SU-DHL-6 (cell line): ENCODE data around the gene POLN.

ENCODE experiments used
- H2AFZ ChIP-seq: fragments of 200-600 bp; sonication (generic); 2 replicates; pipeline ENCODE4 v1.6.1; 2014; ENCODE audit warnings: low read depth, mild to moderate bottlenecking, moderate library complexity, mixed read lengths, antibody characterized with exemption, low read length; ENCODE audit not compliant: severe bottlenecking
- H3F3A ChIP-seq: fragments of 200-600 bp; shearing (Covaris generic); 2 replicates; pipeline ENCODE4 v1.6.0; 2016; ENCODE audit warnings: antibody characterized with exemption, mild to moderate bottlenecking; ENCODE audit not compliant: insufficient read depth
- H3K27ac ChIP-seq: fragments of 200-600 bp; sonication (generic); 2 replicates; pipeline ENCODE4 v1.5.1; 2016; ENCODE audit warnings: low read depth, mild to moderate bottlenecking, low read length, moderate library complexity, mixed read lengths
- H3K27me3 ChIP-seq: fragments of 200-600 bp; sonication (generic), shearing (Covaris generic); 2 replicates; pipeline ENCODE4 v1.6.0; 2014; ENCODE audit warnings: mild to moderate bottlenecking, low read length
- H3K36me3 ChIP-seq: fragments of 200-600 bp; sonication (generic); 2 replicates; pipeline ENCODE4 v1.6.1; 2014; ENCODE audit warnings: mild to moderate bottlenecking, low read length, mixed read lengths
- H3K4me2 ChIP-seq: fragments of 300-600, 200-600 bp; shearing (Covaris generic), sonication (generic); 2 replicates; pipeline ENCODE4 v1.6.0; 2014; ENCODE audit warnings: low read length, low read depth, mild to moderate bottlenecking; ENCODE audit not compliant: poor library complexity, severe bottlenecking
- H3K4me3 ChIP-seq: fragments of 200-600 bp; sonication (generic); 2 replicates; pipeline ENCODE4 v1.5.1; 2014; ENCODE audit warnings: antibody characterized with exemption, low read length, mild to moderate bottlenecking, mixed read lengths; ENCODE audit not compliant: insufficient read depth, poor library complexity, severe bottlenecking
- H3K79me2 ChIP-seq: fragments of 200-600 bp; sonication (generic); 2 replicates; pipeline ENCODE4 v1.6.1; 2014; ENCODE audit warnings: mild to moderate bottlenecking, low read length, moderate library complexity; ENCODE audit not compliant: insufficient read depth
- H3K9ac ChIP-seq: fragments of 200-600 bp; sonication (generic); 2 replicates; pipeline ENCODE4 v1.7.0; 2014; ENCODE audit warnings: mild to moderate bottlenecking, low read length
- H3K9me2 ChIP-seq: fragments of 200-600 bp; sonication (generic); replicated peaks from 2 replicates; pipeline ENCODE4 v1.6.1; 2014; ENCODE audit warnings: low read length; ENCODE audit not compliant: insufficient read depth
- H3K9me3 ChIP-seq: fragments of 200-600 bp; sonication (generic); 2 replicates; pipeline ENCODE4 v1.6.1; 2014; ENCODE audit warnings: low read length, mixed read lengths; ENCODE audit not compliant: insufficient read depth
- H4K20me1 ChIP-seq: fragments of 200-600 bp; sonication (generic); 2 replicates; pipeline ENCODE4 v1.6.1; 2014; ENCODE audit warnings: low read depth, mild to moderate bottlenecking, antibody characterized with exemption, low read length, moderate library complexity, mixed read lengths
- CTCF ChIP-seq: fragments of 200-600 bp; sonication (generic); IDR thresholded peaks from one replicate; pipeline ENCODE4 v1.5.1; 2017; ENCODE audit warnings: antibody characterized with exemption, mild to moderate bottlenecking, low read length, moderate library complexity; ENCODE audit not compliant: insufficient read depth, poor library complexity, severe bottlenecking
- EZH2phosphoT487 ChIP-seq: fragments of 200-600 bp; sonication (generic), shearing (Covaris generic); conservative IDR thresholded peaks from 2 replicates; pipeline ENCODE4 v1.6.1; 2018; ENCODE audit warnings: mild to moderate bottlenecking, antibody characterized with exemption, low read length, moderate library complexity, mixed read lengths

Gene POLN

GRCh38 chr4:2177443-2178093, 64.4 kb downstream of the POLN start:
- TF ChIP-seq CTCF (no peak), EZH2phosphoT487 (no peak)
- no peak overlapping the region for H3K27ac ChIP-seq
- H3K4me3 ChIP-seq = no peak overlapping the region
- H3F3A ChIP-seq = no peaks in the 10 kb centered on the region
- H3K79me2 ChIP-seq = no peaks in the 10 kb centered on the region
- no peak overlapping the region for H3K9ac ChIP-seq
- H3K4me2 ChIP-seq = no peak overlapping the region
- H4K20me1 ChIP-seq = no peaks in the 10 kb centered on the region
- no peaks in the 10 kb centered on the region for H3K36me3 ChIP-seq
- no peaks in the 10 kb centered on the region for H3K9me3 ChIP-seq
- H3K9me2 ChIP-seq = no peaks in the 10 kb centered on the region
- no peak overlapping the region for H2AFZ ChIP-seq
- H3K27me3 ChIP-seq = no peaks in the 10 kb centered on the region

GRCh38 chr4:2175990-2176698, 65.8 kb downstream of the POLN start:
- Histone ChIP-seq H3K4me3 (no peak overlapping the region), H3K4me2 (no peak overlapping the region), H3K36me3 (no peaks in the 10 kb centered on the region), H3K9ac (no peak overlapping the region), H3F3A (no peaks in the 10 kb centered on the region), H3K79me2 (no peaks in the 10 kb centered on the region), H2AFZ (no peak overlapping the region), H3K27me3 (no peaks in the 10 kb centered on the region), H4K20me1 (no peaks in the 10 kb centered on the region), H3K9me3 (no peaks in the 10 kb centered on the region), H3K9me2 (no peaks in the 10 kb centered on the region), H3K27ac (no peak overlapping the region)
- TF ChIP-seq CTCF (no peak), EZH2phosphoT487 (no peak)

GRCh38 chr4:2174061-2174460, 67.9 kb downstream of the POLN start:
- H3K79me2 ChIP-seq = no peaks in the 10 kb centered on the region
- TF ChIP-seq EZH2phosphoT487 (no peak), CTCF (no peak)
- no peak overlapping the region for H3K4me3 ChIP-seq
- H3F3A ChIP-seq = no peaks in the 10 kb centered on the region
- H3K9ac ChIP-seq = no peak overlapping the region
- H3K36me3 ChIP-seq = no peaks in the 10 kb centered on the region
- H4K20me1 ChIP-seq = no peaks in the 10 kb centered on the region
- no peak overlapping the region for H3K4me2 ChIP-seq
- H2AFZ ChIP-seq = no peak overlapping the region
- no peaks in the 10 kb centered on the region for H3K9me3 ChIP-seq
- H3K27me3 ChIP-seq = no peaks in the 10 kb centered on the region
- no peak overlapping the region for H3K27ac ChIP-seq
- H3K9me2 ChIP-seq = no peaks in the 10 kb centered on the region
